GM19452 (cell line): ENCODE results near the gene STK33.

ENCODE experiments used
- ATAC-seq: cut with Tn5 transposase; IDR thresholded peaks from one replicate; pipeline ENCODE4 v1.9.1; 2021; ENCODE audit not compliant: unreplicated experiment

Gene STK33

DNA sequence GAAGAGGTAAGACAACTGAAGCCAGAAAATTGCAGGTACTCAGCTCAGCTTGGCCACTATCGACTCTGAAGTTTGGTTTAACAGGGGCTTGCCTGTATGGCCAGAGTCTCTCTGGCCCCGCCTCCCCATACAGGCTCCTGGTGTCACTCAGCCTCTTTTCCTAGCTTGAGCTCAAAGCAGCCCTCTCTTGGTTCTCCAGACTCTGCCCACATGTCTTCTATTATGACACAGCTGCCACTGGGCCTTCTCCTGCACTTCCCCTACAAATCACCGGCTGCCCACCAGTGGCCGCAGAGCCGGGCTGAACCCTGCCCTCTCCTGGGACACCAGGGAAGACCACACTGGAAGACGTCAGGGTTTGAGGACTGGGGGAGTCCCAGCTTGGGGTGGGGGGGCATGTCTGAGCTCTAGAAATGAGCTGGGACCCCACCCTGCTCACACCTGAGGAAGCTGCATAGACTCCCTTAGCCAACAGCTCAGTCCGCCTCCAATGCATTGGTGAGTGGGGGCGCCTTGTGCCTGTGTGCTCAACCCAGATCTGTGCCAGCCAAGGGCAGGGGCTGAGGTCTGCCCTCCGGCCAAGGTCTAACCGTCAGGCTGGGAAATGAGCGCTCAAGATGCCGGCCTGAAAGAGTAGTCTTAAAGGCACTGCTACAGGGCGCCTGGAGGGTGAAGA is 236.0 kb downstream of the STK33 start:
- ATAC-seq, result no peak

DNA sequence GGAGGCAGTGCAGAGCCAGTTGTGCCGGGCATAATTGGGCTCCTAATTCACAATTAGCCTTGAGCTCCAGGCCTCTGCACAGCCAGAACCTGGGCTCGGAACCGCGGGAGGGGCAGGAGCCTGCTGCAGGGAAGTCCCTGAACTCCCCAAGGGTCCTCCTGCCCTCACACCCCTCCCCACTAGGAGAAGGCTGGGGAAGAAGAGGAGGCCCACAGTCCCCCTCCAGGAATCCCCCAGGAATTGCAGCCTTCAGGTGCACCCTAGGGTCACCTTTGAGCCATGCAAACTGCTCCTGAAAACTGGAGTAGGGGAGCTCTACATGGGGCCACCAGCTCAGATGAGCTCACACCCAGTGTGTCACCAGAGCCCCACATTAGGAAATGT is 236.5 kb downstream of the STK33 start:
- no peak for ATAC-seq

DNA sequence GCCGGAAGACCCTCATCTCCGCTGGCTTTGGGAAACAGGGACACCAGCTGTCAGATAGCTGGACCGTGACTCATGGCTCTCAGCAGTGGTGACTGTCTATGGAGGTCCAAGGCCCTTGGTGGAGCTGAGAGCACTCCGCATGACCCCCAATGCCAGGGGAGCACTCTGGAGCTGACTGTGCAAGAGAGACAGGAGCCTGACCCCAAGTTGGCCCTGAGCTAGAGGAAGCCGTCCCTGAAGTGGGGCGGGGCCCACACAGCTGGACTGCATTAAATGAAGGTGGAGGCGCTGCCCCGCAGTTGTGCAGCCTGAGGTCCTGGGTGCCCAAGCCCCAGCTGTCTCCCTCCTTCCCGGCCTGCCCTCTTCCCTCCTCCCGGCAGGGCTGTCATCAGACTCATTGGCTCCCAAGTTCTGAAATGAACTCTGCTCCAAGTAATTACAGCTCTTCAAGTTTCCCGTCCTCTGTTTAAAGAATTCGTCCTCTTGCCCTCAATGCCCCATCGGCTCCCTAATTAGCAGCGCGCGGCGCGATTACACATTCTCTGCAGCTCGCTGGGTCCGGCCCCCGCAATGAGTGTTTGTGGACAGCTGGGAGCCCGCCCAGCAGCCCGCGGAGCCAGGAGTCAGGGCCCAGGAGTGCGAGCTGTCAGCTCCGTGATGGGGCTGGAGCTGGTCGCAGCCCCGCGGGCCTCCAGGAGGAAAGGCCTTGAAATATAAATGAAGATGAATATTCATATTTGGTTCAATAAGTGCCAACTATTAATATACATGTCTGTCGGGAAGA is 237.1 kb downstream of the STK33 start:
- no peak for ATAC-seq

- ATAC-seq, result no peak
Measured at GRCh38 chr11:8356216-8356615, 237.8 kb downstream of the STK33 start.

GRCh38 chr11:8355416-8355742 is 238.6 kb downstream of the STK33 start:
- ATAC-seq, result no peak

DNA sequence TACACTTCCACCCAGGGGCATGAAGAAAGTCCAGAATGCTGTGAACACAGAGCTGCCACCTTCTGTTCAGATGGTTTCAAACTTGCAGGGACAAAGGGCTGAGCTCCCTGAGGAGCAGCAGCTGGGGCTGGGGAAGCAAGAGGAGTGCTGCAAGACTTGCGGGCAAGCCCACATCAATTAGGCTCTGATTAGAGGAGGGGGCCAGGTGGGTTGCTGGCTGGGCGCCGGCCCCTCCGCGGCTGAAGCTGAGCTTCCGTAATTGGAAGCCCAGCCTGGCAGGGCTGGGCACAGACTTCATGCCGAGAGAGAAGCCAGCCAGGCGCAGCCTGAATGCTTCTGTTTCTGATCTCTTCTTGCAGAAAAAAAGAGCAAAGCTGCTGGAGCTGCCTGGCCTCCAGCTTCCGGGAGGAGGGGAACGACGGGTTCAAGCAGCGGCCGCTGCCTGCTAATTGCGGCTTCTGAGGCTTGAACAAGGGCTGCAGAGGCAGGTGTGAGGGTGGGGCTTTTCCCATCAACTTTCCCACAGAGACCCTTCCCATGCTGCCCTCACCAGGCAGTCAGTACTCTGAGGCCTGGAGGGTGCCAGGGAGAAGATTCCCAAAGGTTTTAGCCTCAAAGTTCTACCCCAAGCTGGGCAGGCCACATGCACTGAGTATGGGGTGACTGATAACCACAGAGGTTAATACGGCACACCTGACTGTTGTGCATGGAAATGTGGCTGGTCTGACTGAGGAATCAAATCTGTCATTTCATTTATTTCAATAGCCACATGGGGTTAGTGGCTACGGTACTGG is 239.2 kb downstream of the STK33 start:
- no peak for ATAC-seq

- no peak for ATAC-seq
Measured at GRCh38 chr11:8352876-8353505, 241.0 kb downstream of the STK33 start.

DNA sequence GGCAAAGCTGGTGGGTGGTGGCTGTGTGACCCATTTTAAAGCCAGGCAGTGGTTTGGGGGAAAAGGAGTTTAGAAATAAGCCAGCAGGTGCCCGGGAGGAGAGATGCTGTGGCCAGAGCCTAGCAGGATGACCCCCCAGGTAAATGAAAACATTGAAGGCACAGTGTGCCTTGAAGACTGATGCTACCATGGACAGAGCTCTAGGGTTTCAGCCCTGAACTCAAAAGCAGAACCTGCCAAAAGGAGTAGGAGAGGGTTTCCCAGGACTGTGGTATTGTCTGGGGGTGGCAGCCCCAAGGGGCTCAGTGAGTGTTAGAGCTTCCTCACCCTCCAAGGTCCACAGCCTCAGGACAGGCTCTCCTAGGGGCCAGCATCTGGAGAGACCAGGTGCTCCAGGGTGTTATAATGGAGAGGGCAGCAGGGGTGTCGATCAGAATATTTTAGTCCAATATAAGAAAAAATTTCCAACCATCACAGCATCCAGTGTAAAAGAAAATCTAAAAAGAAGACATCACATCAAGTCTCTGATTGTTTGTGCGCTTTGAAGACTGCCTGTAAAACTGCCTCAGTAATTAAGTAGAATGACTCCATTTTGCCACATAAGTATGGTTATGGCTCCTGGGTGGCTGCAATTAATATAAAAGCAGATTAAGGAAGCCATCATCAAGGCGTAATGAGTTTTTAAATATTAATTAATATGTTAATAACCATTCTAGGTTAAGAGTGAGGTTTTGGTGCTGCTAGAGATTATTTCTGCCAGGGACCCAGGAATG is 241.7 kb downstream of the STK33 start:
- ATAC-seq, result no peak

DNA sequence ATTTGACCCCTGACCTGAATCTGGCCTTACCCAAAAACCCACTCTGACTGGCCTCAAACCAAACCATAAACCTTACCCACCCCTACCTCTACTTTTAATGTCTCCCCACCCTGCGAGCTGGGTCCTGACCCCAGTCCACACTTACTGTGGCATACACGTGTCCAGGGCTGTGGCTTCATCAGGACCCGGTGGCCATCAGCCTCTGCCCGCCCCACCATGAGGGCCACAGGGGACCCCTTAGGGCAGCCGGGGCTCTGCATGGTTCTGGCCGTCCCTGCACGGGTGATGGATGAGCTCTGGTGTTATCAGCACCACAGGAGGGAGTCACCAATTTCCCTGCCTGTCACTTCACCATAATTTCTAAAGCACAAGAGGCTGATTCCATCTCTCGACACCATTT is 242.8 kb downstream of the STK33 start:
- no peak for ATAC-seq

DNA sequence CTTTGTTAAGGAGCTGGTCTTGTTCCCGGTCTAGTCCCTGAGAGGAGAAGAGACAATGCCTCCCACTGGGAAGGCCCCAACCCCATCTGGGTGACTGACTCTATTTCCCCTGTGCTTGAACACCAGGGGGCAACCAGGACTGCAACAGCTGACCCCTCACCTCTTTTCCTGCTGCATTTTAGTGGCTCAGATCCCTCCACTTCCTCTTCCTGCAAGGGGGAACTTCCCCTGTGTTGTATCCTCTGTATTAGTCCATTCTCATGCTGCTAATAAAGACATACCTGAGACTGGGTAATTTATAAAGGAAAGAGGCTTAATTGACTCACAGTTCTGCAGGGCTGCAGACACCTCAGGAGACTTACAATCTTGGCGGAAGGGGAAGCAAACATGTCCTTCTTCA is 246.1 kb downstream of the STK33 start:
- no peak for ATAC-seq

- ATAC-seq, result no peak
Measured at GRCh38 chr11:8346157-8346755, 247.8 kb downstream of the STK33 start.

DNA sequence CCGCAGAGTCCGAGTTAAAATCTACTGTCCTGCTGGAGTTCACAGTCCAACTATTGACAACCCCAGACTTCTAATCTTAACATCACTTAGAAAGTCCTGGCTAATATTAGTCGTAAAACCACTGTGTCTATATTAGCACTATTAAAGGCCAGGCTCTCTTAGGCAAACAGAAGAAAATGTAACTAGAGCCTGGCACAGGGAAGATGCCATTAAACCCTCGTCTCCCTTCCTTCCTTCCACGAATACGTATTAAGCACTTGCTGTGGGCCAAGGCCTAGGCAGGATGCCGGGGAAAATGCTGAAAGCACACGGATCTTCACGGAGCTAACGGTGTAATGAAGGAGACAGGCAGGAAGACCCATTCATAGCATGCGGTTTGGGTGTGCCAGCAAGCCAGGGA is 248.8 kb downstream of the STK33 start:
- no peak for ATAC-seq

- ATAC-seq, result no peak
Measured at GRCh38 chr11:8344346-8344745, 249.7 kb downstream of the STK33 start.

DNA sequence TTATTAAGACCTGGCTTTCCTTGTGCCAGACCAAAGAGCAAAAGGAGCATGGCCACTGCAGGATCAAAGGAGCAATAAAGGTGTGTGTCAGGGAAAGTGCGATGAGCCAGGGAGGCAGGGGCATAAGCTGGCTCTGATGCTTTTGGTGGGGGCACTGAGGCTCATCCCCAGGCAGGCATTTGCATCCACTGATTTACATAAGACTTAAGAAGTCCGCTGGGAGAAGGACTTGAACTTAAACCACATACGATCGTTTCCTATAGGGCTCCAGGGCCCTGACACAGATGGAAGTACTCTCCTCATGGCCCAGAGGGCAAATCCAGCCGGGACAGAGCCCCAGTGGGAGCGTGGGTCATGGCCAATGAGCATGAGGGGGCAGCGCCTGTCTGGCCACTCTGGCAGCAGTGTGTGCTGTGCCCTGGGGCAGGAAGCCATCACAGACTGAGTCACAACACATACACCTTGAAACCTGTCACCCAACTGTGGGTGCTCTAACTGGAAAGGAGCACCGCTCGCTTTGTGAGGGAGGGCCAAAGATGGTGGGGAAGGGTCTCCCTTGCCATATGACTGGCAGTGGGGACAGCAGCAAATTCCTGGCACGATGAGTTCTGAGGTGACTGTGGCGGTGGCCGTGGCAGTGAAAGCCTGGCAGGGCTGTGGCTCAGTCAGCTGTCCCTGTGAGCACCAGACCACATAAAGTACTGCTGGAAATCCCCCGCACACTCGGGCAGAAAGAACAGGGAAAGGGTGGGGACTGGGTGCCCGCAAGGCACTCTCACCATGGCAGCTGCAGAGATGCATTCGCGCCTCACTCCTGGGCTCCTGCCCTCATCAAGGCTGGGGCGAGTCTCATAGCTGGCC is 251.0 kb downstream of the STK33 start:
- ATAC-seq, result peak; percentile 80

DNA sequence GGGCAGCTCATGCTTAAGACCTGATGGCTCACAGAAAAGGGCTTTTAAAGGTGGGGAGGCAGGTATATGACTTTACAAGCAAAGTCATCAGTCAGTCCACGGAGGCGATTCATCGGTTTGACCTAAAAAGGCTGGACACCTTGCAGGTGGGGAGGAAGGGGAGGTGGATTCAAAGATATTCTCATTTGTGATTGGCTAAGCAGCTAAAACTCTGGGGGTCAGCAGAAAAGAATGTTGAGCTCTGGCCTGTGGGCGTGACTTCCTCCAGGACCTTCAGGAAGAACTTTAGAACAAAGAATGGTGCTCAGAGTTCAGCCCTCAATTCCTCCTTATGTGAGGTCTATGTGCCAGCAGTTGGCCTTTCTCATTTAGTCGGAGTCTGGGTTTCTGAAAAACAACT is 252.0 kb downstream of the STK33 start:
- ATAC-seq, result no peak
